GM12801 (cell line): ENCODE measurements around the gene FATE1.

Experiments used
- CTCF ChIP-seq: IDR thresholded peaks from one replicate; pipeline ENCODE4 v1.5.1; 2011; ENCODE audit warnings: control low read depth; ENCODE audit not compliant: insufficient read length; ENCODE audit errors: extremely low read depth

The FATE1 gene

DNA sequence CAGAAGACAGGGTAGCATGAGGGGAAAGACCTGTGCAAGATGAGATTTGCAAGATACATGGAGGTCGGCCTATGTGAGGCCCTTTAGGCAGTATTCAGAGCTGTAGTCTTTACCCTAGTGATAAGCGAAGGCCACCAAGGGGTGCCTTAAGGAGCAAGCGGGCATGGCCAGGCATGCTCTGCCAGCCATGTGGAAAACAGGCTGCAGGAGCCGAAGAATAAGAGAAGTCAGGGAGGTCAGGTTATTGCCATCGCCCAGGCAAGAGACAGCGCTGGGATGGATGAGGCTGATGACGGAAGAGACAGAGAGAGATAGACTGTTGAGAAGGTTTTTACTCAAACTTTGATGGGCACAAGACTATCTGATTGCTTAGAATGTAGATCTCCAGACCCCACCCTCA lies 7.0 kb upstream of the FATE1 start:
- TF ChIP-seq CTCF = no peak

GRCh38 chrX:151710457-151710856 lies 5.4 kb upstream of the FATE1 start:
- no peak for TF ChIP-seq CTCF

DNA sequence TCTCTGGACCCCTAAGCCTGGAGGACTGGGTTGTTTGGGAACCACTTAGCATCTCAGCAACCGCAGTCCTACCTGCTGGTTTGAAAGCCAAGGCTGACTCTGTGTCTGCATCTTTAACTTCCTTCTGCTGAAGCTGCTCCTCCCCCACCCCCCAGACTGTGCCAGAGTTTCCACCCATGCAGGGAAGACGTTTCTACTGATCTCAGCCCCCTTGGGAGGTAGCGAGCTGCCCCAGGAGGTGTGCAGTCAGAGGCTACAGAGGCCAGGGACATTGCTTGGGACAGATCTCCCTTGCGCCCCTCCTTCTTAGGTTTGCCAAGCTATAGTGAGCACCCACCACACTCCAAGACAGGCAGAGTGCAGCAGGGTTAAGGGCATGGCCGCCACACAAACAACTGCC lies 4.7 kb upstream of the FATE1 start:
- TF ChIP-seq CTCF = no peak

- no peak for TF ChIP-seq CTCF
Measured at GRCh38 chrX:151711787-151712186, 4.0 kb upstream of the FATE1 start.

DNA sequence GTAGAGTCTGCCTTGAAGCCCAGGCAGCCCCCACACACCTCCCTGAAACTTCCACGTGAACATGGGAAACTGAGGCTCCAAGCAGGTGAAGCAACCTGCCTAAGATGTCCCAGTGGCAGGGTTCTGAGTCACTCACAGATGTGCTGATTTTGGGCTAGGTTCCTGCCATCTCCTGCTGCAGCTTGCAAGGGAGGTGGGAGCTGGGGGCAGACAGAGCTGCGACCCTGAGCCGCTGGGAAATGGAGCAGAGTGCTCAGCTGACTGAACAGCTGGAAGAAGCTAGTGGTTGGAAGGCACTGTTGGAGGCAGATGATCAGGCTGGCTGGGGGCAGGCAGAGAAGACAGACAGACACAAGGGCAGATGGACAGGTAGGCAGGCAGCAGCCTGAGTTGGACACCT lies 3.6 kb upstream of the FATE1 start:
- no peak for TF ChIP-seq CTCF

DNA sequence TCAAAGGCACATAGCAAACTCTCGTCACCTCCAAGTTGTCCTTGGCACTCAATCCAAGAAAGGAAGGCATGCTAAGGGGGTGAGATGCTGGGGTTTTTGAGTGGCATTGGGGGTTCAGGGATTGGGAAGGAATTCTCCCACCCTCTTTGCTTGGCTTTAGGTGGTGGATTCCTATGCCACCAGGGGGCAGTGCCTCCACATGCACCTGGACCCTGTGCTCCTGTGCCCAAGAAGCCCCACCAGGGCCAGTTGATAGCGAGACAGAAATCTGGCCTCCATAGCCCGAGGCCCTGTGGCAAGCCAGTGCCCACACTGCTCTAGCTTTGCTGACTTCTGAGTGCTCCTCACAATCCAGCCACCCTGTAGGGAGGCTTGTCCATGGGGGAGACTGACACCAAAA lies 2.0 kb upstream of the FATE1 start:
- TF ChIP-seq CTCF = no peak

DNA sequence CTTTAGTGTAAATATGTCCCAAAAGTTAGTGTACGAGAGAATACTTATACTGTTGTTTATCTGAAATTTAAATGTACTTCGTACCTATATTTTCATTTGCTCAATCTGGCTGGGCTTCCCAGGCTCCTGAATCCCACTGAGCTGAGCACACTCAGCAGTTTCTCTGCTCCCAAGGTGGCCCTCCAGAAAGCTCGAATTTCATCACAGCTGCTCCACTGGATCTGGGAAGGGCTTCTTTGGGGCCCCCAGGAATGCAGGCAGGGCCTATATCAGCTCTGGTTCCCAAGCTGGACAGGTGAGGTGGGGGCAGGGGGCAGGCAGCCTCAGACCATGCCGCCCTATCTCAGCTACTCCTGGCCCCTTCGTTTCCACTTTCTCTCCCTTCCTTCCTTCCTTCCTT lies 1.5 kb upstream of the FATE1 start:
- TF ChIP-seq CTCF = no peak
